Measurements from ENCODE around the gene PFDN6. TPM values are rescaled to one million over a fixed set of nuclear protein-coding genes. Genes with fewer than 3 reads are reported as not detected.
A peak's percentile ranks its signal among the peaks of the same experiment; 100 is the strongest.

Gene PFDN6
- polyA plus RNA-seq, 1 of the 3 experiments (the other 2 are of a cell fraction): 182 TPM

DNA sequence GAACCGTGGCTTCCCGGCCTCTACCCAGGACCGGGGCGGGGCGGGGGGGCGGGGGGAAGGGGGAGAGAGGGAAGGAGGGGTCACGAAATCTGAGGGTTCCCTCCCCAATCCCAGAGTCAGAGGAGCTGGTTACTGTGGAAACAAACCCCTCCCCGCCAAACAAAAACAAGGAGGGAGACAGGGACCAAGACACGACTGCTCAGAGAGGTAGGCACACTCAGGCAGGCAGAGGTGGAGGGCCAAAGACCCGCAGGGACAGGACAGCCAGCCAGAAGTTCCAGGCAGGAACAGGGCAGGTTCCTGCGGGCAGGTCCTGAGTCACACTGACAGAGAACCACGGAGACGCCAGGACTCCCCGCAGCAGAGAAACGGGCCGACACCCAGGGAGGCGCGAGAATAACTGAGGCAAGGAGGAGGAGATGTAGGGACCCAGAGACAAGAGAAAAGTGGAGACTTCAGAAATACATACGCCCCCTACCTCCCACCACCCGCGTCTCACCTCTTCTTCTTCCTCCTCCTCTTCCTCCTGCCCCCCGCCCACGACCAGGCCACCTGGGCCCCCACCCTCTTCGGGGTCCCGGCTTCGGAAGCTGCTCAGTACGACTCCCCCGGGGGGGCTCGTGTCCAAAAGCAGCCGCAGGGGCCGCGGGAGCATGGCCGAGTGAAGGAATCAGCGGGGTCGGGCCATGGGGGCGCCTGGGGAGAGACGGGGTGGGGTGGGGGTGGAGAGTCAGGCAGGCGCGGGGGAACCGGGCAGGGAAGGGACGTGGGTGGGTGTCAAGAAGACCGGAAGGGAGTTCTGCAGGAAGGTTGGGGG lies 8.8 kb downstream of the PFDN6 start:
- Histone ChIP-seq H3K9ac (peak overlapping the region; percentile 94), H3K79me2 (ENCODE audit: insufficient read depth) (peaks cover 43% of the 10 kb centered on the region), H3K4me3 (ENCODE audit: low read depth in 2 of 2, low read length in 1 of 2) (peak overlapping the region; percentile 84 to 89), H3K27ac (ENCODE audit: low read depth in 2 of 2, low read length in 1 of 2) (peak overlapping the region; percentile 99), H3K4me1 (ENCODE audit: control insufficient read depth in 1 of 2, insufficient read depth in 2 of 2, low read depth in 1 of 2, low read length in 1 of 2) (peaks cover 4 to 13% of the 10 kb centered on the region in 2 experiments; a peak in 1 of 4 replicates), H3F3A (replicated peaks; ENCODE audit: insufficient read depth) (peaks cover 22% of the 10 kb centered on the region), H2AFZ (ENCODE audit: low read depth) (no peak overlapping the region), H3K4me2 (peak overlapping the region; percentile 94), H3K36me3 (replicated peaks in 1 of 2; ENCODE audit: control insufficient read depth in 1 of 2, insufficient read depth in 2 of 2, low read length in 1 of 2) (peaks cover 11 to 26% of the 10 kb centered on the region in 2 experiments), H4K20me1 (ENCODE audit: insufficient read depth) (peaks cover 11% of the 10 kb centered on the region; the same call in 1 of the 2 replicates), H3K9me2 (no peaks in the 10 kb centered on the region), H3K27me3 (ENCODE audit: insufficient read depth) (no peaks in the 10 kb centered on the region), H3K9me3 (no peaks in the 10 kb centered on the region)
- 2% methylated on average over 35 of the region's 42 CpGs for WGBS (ENCODE audit: low lambda C conversion rate)
- TF ChIP-seq, protein P1, sequence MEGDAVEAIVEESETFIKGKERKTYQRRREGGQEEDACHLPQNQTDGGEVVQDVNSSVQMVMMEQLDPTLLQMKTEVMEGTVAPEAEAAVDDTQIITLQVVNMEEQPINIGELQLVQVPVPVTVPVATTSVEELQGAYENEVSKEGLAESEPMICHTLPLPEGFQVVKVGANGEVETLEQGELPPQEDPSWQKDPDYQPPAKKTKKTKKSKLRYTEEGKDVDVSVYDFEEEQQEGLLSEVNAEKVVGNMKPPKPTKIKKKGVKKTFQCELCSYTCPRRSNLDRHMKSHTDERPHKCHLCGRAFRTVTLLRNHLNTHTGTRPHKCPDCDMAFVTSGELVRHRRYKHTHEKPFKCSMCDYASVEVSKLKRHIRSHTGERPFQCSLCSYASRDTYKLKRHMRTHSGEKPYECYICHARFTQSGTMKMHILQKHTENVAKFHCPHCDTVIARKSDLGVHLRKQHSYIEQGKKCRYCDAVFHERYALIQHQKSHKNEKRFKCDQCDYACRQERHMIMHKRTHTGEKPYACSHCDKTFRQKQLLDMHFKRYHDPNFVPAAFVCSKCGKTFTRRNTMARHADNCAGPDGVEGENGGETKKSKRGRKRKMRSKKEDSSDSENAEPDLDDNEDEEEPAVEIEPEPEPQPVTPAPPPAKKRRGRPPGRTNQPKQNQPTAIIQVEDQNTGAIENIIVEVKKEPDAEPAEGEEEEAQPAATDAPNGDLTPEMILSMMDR (IDR thresholded peaks at IDR 0.05): peak; percentile 15; the same call in 1 of the 2 replicates
- TF ChIP-seq TAF1 (IDR thresholded peaks at IDR 0.05; ENCODE audit: borderline replicate concordance, low read depth, low read length) (no peak; the same call in 1 of the 2 replicates), POLR2AphosphoS5 (IDR thresholded peaks at IDR 0.05; ENCODE audit: low read depth, low read length) (peak; percentile 68), SIN3A (IDR thresholded peaks at IDR 0.05; ENCODE audit: borderline replicate concordance, low read depth, low read length) (0 out of 2 replicates have a peak, but pooled peaks have one; percentile 50), FOXJ3 (CRISPR knock-in tag; IDR thresholded peaks at IDR 0.05) (no peak)
- CTCF ChIA-PET: interaction anchor here (1.0 to 3.9 kb wide), 11 partner anchors 9 to 124 kb away, joined by 3 to 30 read pairs (median 7); partner anchors contain the start of genes B3GALT4, PFDN6, RPS18 and TAPBP
- POLR2A ChIA-PET: interaction anchor here (1.5 to 3.3 kb wide), 4 partner anchors 9 to 47 kb away, joined by 4 to 30 read pairs (median 15); partner anchors contain the start of genes B3GALT4, PFDN6, RPS18 and VPS52
- DNase-seq: peak; percentile 83

DNA sequence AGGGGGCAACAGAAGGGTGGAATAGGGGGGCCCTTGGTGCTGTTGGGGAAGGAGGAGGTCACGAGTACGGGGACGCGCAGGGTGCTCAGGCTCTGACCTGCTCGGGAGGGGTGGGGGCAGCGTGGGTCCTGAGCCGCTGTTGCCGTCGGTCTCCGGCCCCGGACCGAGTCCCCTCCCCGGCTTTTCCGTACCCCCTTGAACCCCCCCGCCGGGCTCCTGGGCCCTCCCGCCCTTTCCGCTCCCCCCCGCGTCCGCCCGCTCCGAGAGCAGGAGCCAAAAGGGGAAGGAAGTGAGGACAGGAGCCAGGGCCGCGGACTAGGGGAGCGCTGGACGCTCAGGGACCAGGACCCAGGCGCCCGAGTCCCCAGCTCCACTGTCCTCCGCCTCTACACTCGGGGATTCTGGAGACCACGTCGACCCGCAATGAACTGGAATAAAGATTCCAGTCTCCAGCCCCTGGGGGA lies 9.4 kb downstream of the PFDN6 start, which contains the start of gene RGL2:
Gene RGL2 (minus strand): TSS at position 170 of the 464 bp plus-strand sequence. CDS start 332 bp downstream, outside the sequence.
- Histone ChIP-seq H3K9me3 (no peaks in the 10 kb centered on the region), H3K4me1 (ENCODE audit: control insufficient read depth in 1 of 2, insufficient read depth in 2 of 2, low read depth in 1 of 2, low read length in 1 of 2) (peaks cover 4 to 13% of the 10 kb centered on the region in 2 experiments; a peak in 1 of 4 replicates), H3K4me3 (ENCODE audit: low read depth in 2 of 2, low read length in 1 of 2) (peak within 1 kb of the TSS; percentile 84 to 89), H3K27ac (ENCODE audit: low read depth in 2 of 2, low read length in 1 of 2) (peak within 1 kb of the TSS; percentile 99), H3F3A (replicated peaks; ENCODE audit: insufficient read depth) (peaks cover 22% of the 10 kb centered on the region), H3K27me3 (ENCODE audit: insufficient read depth) (no peaks in the 10 kb centered on the region), H3K9me2 (no peaks in the 10 kb centered on the region), H3K79me2 (ENCODE audit: insufficient read depth) (peaks cover 48% of the 10 kb centered on the region), H3K36me3 (replicated peaks in 1 of 2; ENCODE audit: control insufficient read depth in 1 of 2, insufficient read depth in 2 of 2, low read length in 1 of 2) (peaks cover 17 to 26% of the 10 kb centered on the region in 2 experiments), H4K20me1 (ENCODE audit: insufficient read depth) (peaks cover 11% of the 10 kb centered on the region; the same call in 1 of the 2 replicates), H2AFZ (ENCODE audit: low read depth) (peak within 1 kb of the TSS; percentile 40; the same call in 1 of the 2 replicates), H3K4me2 (peak within 1 kb of the TSS; percentile 94), H3K9ac (peak within 1 kb of the TSS; percentile 94)
- TF ChIP-seq TEAD4 (IDR thresholded peaks at IDR 0.05; ENCODE audit: borderline replicate concordance, insufficient read depth) (no peak), NFIC (IDR thresholded peaks at IDR 0.05; ENCODE audit: borderline replicate concordance) (peak; percentile 25; the same call in 1 of the 2 replicates)
- TF ChIP-seq, protein P2, sequence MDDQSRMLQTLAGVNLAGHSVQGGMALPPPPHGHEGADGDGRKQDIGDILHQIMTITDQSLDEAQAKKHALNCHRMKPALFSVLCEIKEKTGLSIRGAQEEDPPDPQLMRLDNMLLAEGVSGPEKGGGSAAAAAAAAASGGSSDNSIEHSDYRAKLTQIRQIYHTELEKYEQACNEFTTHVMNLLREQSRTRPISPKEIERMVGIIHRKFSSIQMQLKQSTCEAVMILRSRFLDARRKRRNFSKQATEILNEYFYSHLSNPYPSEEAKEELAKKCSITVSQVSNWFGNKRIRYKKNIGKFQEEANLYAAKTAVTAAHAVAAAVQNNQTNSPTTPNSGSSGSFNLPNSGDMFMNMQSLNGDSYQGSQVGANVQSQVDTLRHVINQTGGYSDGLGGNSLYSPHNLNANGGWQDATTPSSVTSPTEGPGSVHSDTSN (IDR thresholded peaks at IDR 0.05): peak; percentile 26; the same call in 1 of the 2 replicates
- DNase-seq: peak; percentile 78
- 0% methylated on average over 21 of the region's 34 CpGs for WGBS (ENCODE audit: low lambda C conversion rate)
- ChIA-PET CTCF (interaction anchor here (0.7 to 2.9 kb wide), 15 partner anchors 8 to 126 kb away, joined by 3 to 30 read pairs (median 5); partner anchors contain the start of genes B3GALT4, PFDN6, RPS18 and TAPBP), POLR2A (interaction anchor here (1.2 to 3.3 kb wide), 9 partner anchors 10 to 327 kb away, joined by 4 to 30 read pairs (median 7); partner anchors contain the start of genes B3GALT4, PFDN6, RING1 and RPS18)

All from SK-N-SH (cell line).